Measurements from ENCODE around the gene TM6SF1.

TM6SF1 gene

GRCh38 chr15:83092309-83092976 lies 15.0 kb upstream of the TM6SF1 start:
- no peak overlapping the region for H3K27ac ChIP-seq
- TF ChIP-seq CTCF (IDR thresholded peaks at IDR 0.05): no peak
- no peak for TF ChIP-seq ZFX (IDR thresholded peaks at IDR 0.05; ENCODE audit: borderline replicate concordance)

- TF ChIP-seq ZFX (IDR thresholded peaks at IDR 0.05; ENCODE audit: borderline replicate concordance) (no peak), CTCF (IDR thresholded peaks at IDR 0.05) (no peak)
- no peak overlapping the region for H3K27ac ChIP-seq
These were observed 12.9 kb upstream of the TM6SF1 start for GRCh38 chr15:83094583-83094982.

- TF ChIP-seq CTCF (IDR thresholded peaks at IDR 0.05): no peak
- no peak for TF ChIP-seq ZFX (IDR thresholded peaks at IDR 0.05; ENCODE audit: borderline replicate concordance)
- H3K27ac ChIP-seq: no peak overlapping the region
These were observed 9.4 kb upstream of the TM6SF1 start for GRCh38 chr15:83098079-83098478.

- H3K27ac ChIP-seq: no peak overlapping the region
- no peak for TF ChIP-seq CTCF (IDR thresholded peaks at IDR 0.05)
- TF ChIP-seq ZFX (IDR thresholded peaks at IDR 0.05; ENCODE audit: borderline replicate concordance): no peak
These were observed 8.2 kb upstream of the TM6SF1 start for GRCh38 chr15:83099290-83099689.

- TF ChIP-seq CTCF (IDR thresholded peaks at IDR 0.05) (no peak), ZFX (IDR thresholded peaks at IDR 0.05; ENCODE audit: borderline replicate concordance) (no peak)
- H3K27ac ChIP-seq: no peak overlapping the region
These were observed 7.3 kb upstream of the TM6SF1 start for GRCh38 chr15:83100097-83100646.

GRCh38 chr15:83102346-83102745 lies 5.1 kb upstream of the TM6SF1 start:
- TF ChIP-seq CTCF (IDR thresholded peaks at IDR 0.05): no peak
- no peak for TF ChIP-seq ZFX (IDR thresholded peaks at IDR 0.05; ENCODE audit: borderline replicate concordance)

GRCh38 chr15:83104141-83104540 lies 3.3 kb upstream of the TM6SF1 start:
- H3K27ac ChIP-seq: no peak overlapping the region
- TF ChIP-seq ZFX (IDR thresholded peaks at IDR 0.05; ENCODE audit: borderline replicate concordance): no peak

More at GRCh38 chr15:83102346-83102745, 5.1 kb upstream of the TM6SF1 start:
- H3K27ac ChIP-seq: no peak overlapping the region
